ENCODE measurements around the gene ONECUT1.

Gene ONECUT1

GRCh38 chr15:52782514-52782913 lies 7.6 kb downstream of the ONECUT1 start:
- DNase-seq (ENCODE audit: low spot score): no peak

GRCh38 chr15:52780172-52780980 lies 9.8 kb downstream of the ONECUT1 start:
- no peak for DNase-seq (ENCODE audit: low spot score)

GRCh38 chr15:52778457-52778856 lies 11.7 kb downstream of the ONECUT1 start:
- DNase-seq (ENCODE audit: low spot score): no peak

- no peak for DNase-seq (ENCODE audit: low spot score)
Measured at GRCh38 chr15:52772766-52773165, 17.4 kb downstream of the ONECUT1 start.

- DNase-seq (ENCODE audit: low spot score): no peak
Measured at GRCh38 chr15:52765785-52766184, 24.4 kb downstream of the ONECUT1 start.

GRCh38 chr15:52764731-52765130 lies 25.4 kb downstream of the ONECUT1 start:
- DNase-seq (ENCODE audit: low spot score): no peak

- no peak for DNase-seq (ENCODE audit: low spot score)
Measured at GRCh38 chr15:52762621-52763020, 27.5 kb downstream of the ONECUT1 start.

GRCh38 chr15:52760562-52760961 lies 29.6 kb downstream of the ONECUT1 start:
- no peak for DNase-seq (ENCODE audit: low spot score)

- no peak for DNase-seq (ENCODE audit: low spot score)
Measured at GRCh38 chr15:52759969-52760368, 30.2 kb downstream of the ONECUT1 start.

- DNase-seq (ENCODE audit: low spot score): no peak
Measured at GRCh38 chr15:52757496-52757895, 32.6 kb downstream of the ONECUT1 start.

GRCh38 chr15:52751522-52751921 lies 38.6 kb downstream of the ONECUT1 start:
- no peak for DNase-seq (ENCODE audit: low spot score)

GRCh38 chr15:52749258-52749657 lies 40.9 kb downstream of the ONECUT1 start:
- DNase-seq (ENCODE audit: low spot score): no peak

- DNase-seq (ENCODE audit: low spot score): no peak
Measured at GRCh38 chr15:52746162-52746757, 43.9 kb downstream of the ONECUT1 start.

GRCh38 chr15:52745326-52746161 lies 44.6 kb downstream of the ONECUT1 start:
- DNase-seq (ENCODE audit: low spot score): no peak

GRCh38 chr15:52738311-52738710 lies 51.8 kb downstream of the ONECUT1 start:
- no peak for DNase-seq (ENCODE audit: low spot score)

- no peak for DNase-seq (ENCODE audit: low spot score)
Measured at GRCh38 chr15:52737720-52738119, 52.4 kb downstream of the ONECUT1 start.

- peak; percentile 46 for DNase-seq (ENCODE audit: low spot score)
Measured at GRCh38 chr15:52735231-52736089, 54.7 kb downstream of the ONECUT1 start.

GRCh38 chr15:52734329-52734728 lies 55.8 kb downstream of the ONECUT1 start:
- DNase-seq (ENCODE audit: low spot score): no peak

- DNase-seq (ENCODE audit: low spot score): no peak
Measured at GRCh38 chr15:52733696-52734255, 56.4 kb downstream of the ONECUT1 start.

GRCh38 chr15:52733088-52733487 lies 57.0 kb downstream of the ONECUT1 start:
- no peak for DNase-seq (ENCODE audit: low spot score)

GRCh38 chr15:52732551-52732950 lies 57.6 kb downstream of the ONECUT1 start:
- no peak for DNase-seq (ENCODE audit: low spot score)

Data from HuH-7.5 (cell line).